GM21360 (cell line): ENCODE data around the gene CHST8.
"Not testable (repeated sequence)": the region's sequence is repeated elsewhere in the genome, so short reads cannot be mapped to it uniquely, and the experiment has no call there.

Experiments
- ATAC-seq: cut with Tn5 transposase; IDR thresholded peaks from one replicate; pipeline ENCODE4 v1.9.1; 2021; ENCODE audit warnings: mild to moderate bottlenecking, moderate library complexity; ENCODE audit not compliant: unreplicated experiment

Gene CHST8

DNA sequence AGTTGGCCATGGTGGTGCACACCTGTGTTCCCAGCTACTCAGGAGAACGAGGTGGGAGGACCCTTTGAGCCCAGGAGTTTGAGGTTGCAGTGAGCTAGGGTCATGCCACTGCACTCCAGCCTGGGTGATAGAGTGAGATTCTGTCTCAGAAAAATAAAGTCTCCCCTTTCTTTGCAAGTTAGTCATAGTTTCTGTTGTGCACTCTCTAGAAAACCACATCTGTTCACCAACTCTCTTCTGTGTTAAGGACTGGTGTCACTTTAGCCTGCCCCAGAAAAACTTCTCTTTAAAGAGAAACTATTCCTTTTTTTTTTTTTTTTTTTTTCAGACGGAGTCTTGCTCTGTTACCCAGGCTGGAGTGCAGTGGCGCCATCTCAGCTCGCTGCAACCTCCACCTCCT, 4.9 kb upstream of the CHST8 start:
- ATAC-seq: no peak

DNA sequence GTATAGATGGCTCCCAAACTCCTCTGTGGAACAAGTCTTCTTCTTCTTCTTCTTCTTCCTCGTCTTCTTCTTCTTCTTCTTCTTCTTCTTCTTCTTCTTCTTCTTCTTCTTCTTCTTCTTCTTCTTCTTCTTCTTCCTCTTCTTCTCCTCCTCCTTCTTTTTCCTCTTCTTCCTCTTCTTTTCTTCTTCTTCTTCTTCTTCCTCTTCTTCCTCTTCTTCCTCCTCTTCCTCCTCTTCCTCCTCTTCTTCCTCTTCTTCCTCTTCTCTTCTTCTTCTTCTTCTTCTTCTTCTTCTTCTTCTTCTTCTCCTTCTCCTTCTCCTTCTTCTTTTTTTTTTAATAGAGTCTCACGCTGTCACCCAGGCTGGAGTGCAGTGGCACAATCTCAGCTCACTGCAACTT, 3.4 kb upstream of the CHST8 start:
- ATAC-seq: not testable (repeated sequence)

DNA sequence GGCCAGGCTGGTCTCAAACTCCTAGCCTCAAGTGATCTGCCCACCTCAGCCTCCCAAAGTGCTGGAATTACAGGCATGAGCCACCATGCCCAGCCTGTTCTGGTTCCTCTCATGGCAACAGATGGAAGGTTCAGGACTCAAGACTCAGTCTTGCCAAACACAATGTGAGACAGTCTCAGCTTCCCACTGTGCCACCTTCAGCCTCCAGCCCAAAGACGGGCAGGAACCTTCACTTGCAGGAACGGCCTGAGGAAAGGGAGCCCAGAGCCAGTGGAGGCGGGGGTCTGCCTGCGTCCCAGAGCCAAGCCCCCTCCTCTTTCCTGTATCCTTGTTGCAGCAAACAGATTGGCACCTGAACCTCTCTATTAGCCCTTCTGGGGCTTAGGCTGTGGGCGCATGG, 2.9 kb upstream of the CHST8 start:
- ATAC-seq: no peak

DNA sequence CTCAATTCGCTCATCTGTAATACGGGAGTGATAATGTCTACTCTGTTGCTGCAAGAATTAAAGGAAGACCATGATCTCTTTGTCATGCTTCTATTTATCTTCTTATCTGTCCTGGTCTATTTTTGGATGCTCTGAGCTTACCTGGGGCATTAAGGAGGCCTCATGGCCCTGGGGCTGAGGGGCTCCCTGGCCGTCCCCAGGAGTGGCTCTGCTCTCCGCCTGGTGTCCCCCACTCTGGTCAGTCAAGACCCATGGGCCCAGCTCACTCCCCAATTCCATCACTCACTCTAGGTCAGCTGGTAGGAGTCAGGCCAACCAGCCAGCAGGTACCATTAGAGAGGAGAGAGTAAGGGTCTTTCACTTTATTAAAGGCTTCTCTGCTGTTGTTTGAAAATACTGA, 1.1 kb upstream of the CHST8 start:
- no peak for ATAC-seq

DNA sequence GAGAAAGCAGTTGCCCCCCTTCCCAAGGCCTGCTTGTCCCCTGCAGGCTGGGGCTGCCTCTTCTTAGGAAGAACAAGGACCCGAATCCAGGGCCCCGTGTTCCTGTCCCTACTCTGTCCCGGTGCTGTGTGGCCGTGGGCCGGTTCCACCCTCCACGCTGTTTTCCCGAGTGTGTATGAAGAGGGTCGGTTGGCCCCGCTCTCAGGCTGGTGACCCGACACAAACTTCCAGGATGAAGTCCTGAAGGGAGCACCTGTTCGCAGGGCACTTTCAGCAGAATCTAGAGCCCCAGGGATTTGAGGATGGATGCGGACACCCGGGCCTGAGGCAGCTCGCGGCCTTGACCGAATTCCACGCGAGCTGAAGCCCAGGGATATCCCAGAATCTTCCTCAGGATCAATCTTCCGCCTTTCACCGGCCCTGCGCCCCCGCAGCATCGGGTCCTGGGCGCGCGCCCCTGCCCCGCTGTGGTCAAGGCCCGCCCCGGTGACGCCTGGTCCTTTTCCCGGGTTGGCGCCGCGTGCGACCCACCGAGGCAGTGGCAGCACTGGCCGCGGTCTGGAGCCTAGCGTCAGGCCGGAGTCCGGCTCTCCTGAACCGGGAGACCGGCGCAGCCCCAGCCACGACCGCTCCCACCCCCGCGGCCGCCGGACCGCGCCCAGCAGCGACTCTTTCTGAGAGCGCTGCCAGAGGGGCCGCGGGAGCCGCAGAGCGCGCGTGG, 528 bp upstream of the CHST8 start:
- ATAC-seq: no peak

DNA sequence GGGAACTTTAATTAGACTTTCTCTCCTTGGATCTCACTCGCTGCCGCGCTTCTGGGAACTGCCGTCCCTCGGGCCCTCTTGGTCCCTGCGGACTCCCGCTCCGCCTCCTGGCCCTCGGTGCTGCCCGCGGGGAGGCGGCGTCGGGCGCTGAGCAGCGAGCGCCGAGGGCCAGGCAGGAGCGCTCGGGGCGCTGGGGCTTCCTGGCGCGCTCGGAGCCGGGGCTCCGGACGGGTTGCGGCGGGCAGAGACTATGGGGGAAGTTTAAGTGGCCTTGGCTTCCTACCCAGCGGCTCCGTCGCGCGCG, 704 bp downstream of the CHST8 start:
- ATAC-seq: no peak

DNA sequence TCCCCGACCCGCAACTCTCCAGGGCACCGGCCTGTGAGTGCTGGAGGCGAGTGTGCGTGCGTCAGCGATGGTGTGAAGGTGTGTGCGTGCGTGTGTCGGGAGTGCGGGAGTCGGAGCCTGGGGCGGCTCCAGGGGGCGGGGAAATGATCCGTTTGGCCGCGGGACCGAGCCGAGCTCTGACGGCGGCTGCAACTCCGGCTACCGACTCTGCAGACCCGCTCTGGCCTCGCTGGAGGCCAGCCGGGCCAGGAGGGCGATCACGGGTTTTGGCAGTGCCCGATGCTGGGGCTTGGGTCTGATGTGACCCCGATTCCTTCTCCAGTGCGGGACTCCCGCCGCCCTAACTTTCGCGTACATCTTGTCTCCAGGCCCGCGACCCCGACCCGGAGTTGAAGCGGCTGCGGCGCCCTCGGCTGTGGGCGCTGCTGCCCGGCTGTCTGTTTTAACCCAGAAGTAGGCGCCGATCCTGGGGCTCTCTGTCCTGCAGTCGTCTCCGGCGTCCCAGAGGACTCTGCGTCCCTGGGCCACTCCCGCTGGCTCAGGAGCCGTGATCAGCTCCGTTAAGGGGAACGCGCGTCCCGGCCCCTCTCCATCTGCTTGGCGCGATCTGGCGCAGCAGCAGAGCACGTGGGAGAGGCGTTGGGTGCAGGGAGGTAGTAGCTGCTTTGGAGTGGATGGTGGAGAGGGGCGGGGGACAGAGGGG, 1.2 kb downstream of the CHST8 start:
- no peak for ATAC-seq

DNA sequence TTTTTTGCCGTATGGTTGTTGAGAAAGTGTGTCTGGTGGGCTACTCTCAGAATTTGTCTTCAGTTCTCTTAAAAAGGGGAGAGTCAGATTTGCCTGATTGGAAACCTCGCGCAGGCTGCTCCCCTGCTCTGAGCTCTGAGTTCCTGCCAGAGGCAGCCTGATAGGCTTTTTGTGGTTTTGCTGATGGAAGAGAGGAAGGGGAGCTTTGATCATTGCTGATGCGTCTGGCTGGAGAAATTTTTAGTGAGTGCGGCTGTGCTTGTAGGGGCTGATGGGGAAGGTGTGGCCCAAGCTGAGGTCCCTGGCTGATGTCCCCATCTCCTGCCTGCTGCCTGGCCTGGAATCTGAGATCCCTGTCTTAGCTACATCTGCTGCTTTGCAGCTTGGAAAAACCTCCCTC, 2.8 kb downstream of the CHST8 start:
- no peak for ATAC-seq

DNA sequence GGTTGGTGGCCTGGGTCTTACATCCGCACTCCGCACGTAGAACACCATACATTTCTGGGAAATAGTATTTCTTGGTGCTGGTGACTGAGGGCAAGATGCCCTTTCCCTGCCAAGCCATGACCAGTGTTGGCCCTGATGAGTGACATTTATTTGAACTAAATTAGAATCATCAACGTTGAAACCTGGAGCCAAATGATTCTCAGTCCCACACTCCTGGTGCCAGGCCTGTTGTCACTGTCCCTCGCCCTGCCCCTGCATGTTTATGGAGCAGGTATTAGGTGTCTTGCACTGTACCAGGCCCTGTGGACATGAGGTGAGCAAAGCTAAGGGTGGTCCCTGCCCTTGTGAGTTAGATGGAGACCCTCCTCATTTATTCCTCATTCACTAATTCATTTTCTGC, 5.8 kb downstream of the CHST8 start:
- no peak for ATAC-seq

DNA sequence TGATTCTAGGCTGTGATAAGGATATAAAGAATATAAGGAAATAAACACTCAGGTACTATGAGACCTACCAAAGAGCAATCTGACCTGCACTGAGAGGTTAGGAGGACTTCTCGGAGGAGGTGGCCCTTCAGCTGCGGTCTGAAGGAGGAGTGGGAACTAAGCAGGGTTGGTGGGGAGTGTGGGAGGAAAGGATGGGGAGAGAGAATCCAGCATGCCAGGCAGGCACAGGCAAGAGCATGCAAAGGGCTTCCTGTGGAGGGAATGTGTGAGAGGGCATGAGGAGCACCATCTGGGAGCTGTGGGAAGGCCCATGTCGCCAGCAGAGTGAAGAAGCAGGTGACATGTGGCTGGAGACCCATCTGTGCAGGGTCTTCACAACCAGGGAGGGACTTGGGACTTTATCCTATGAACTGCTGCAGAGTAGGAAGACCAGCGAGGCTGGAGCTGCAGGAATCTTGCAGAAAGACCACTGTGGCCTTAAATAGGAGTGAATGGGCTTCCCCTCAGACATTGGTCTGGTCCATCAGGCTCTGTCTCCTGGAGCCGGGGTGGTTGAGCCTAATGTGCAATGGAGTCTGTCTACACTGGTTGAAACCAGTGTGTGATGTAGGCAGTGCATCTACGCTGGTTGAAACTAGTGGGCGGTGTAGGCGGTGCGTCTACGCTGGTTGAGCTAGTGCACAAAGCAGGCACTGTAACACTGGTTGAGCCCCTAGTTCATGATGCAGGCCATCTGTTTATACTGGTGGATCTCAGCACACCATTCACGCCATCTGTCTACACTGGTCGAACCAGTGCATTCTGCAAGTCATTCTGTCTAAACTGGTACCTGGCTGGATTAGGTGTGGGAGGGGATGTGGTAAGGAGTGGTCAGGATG, 6.4 kb downstream of the CHST8 start:
- no peak for ATAC-seq

DNA sequence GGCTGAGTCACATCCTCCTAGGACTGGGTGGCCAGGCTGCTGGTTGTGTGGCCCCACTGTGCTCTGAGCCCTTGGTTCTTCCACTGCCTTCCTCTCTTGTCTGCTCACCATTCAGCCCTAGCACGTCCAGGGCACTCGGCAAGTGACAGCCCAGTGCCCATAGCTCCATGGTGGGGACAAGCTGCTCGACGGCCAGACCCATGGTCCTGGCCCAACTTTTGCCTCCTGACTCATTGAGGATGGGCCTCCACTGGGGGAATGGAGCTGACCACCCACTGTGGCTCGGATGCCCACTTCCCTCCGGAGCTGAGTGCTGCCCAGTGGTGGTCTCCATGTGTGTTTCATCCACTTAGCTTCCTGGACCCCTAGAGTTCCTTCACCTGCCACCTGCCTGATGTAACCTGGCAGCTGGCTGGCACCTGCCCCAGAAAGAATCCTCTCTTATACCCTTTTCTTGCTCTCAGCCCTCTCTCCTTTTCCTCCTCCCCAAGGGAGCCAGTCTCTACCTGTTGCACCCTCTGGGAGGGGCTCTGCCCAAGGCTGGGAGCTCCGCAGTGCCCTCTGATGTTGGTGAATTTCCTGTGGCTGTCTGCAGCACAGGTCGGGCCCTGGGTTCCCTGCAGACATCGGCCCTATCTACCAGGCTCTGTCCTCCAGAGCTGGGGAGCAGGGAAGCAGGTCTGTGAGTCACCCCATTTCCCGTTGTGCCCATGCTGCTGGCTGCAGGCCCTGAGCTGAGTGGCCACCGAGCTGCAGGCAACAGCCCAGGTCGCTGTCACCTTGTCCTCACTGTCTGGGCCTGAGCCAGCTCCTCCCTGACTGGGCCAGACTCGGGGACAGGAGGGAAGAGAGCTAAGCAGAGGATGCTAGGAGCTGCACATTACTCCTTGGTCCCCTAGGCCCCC, 7.4 kb downstream of the CHST8 start:
- no peak for ATAC-seq

DNA sequence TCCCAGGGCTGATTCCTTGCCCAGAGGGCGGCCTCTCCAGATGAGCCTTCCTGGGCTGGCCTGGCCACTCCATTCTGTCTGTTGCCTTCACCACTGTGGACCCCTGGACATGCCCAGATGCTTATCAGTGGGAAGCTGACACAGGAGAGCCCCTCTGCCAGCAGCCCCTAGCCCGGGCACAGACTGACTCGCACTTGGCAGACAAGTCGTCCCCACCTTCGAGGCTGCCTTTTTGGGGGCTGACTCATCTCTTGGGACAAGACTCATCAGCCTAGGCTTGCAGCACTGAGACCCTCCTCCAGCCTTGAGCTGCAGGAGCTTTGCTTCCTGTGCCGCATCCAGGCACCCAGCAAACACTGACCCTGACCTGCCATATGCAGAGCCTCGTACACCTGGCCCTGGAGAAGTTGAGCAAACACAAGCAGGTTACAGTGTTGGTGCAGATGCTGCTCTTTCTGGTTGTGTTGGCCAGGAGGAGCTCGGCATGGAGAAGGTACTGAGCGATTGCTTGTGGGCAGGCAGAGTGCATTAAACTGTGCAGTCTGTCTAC, 8.1 kb downstream of the CHST8 start:
- no peak for ATAC-seq

DNA sequence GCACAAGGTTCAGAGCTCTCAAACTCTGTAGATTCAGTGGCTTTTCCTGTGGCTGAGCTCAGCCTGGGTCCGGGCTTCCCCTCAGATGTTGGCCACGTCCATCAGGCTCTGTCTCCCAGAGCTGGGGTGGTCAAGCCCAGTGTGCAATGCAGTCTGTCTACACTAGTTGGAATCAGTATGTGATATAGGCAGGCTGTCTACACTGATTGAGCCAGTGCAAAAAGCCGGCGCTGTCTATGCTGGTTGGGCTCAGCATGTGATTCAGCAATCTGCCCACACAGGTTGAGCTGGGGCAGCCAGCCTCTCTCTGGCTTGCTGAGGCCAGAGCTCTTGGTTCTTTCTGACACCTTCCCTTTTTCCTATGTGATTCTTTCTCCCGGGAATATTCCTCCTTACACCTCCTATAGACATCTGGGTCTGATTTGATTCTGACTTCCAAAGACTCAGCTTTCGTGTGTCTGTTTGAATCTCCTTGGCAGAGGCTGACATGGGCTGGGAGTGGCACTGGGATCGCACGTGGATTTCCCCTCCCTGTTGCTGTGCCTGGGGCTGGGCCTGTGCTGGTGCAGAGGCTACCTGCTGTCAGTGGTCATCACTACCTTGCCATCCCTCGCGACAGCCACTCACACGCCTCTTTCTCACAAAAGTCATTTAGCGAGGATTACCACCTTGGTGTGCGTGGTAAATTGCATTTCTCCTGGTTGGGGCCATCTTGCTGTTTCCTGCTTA, 9.3 kb downstream of the CHST8 start:
- ATAC-seq: no peak

DNA sequence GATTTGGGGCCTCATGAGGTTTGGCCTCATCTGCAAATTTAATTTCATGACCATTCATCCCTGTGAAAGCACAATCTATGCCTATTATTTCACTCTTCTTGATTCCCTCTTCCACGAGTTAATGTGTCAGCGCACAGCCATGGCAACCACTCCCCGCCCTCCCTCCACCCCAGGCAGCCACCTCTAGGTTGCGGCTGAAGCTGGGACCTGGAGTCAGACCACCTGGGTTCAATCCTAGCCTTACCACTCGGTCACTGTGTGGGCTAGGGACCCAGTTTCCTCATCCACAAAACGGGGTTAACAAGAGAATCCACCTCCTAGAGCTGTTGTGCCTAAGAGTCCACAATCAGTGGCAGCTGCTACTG, 9.8 kb downstream of the CHST8 start:
- no peak for ATAC-seq

DNA sequence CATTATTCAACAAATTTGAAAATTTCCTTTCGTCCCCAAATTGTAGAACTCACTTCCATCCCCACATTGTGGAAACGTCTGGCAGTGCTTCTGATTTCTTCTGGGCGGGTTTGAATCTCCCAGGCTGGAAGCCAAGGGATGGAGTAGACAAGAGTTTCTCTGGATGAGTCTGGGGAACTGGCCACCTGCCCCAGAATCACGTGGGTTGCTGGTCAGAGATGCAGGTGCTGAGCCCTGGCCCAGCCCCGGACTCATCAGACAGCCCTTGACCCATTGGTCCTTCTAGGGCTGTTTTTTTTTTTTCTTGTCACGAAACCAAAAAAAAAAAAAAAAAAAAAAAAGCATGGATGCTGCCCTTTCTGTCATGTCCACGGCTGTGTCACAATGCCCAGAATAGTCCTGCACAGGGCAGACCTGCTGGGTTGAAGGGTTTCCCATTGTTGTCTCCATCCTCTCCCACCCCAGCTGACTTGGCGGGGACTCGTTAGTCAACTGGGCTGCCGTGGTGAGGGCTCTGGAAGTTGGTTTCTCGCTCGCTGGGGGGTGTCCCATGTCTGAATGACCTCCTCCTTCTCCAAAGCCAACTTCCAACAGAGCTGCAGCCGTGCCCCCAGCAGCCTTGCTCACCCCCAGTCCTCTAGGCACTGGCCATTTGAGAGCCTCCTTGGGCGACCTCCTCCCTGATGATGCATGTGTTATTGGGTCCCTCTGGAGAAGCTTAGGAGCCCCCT, 12.8 kb downstream of the CHST8 start:
- ATAC-seq: no peak

DNA sequence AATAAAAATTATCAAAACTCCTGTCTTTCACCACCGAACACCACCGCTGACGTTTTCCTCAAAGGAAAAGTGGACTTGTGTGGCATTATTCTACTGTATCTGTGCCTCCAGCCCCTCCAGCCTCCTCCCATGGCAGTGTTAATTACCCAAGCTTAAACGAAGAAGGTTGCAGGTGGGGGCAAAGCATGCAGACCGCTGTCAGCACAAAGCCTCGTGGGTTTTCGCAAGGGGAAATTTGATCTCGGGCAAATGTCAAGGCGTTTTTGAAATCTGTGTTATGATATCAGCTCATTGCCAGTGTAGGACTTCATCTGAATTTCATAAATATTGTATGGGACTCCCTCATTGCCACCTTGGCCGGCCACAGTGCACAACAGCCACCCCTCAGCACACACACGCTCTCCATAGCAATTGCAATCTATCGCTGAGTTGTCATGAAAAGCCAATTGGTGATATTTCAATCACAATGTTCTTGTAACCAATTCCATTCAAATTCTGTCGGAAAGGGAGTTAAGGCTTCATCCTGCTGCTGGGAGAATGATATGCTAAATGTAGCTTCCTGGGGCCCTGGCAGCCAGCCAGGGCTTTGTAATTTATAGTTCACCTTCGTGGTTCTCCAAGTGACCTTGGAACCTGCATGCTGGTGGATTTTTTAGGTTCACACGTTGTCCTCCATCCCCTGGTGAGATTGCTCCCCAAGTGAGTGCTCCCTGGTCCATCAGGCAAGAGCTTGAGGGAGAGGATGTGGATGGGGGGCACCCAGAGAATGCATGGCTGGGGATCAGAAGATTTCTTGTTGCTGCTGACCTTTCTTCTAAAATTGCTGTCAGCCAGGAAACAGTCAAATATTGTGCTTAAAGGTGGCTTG, 16.6 kb downstream of the CHST8 start:
- no peak for ATAC-seq

DNA sequence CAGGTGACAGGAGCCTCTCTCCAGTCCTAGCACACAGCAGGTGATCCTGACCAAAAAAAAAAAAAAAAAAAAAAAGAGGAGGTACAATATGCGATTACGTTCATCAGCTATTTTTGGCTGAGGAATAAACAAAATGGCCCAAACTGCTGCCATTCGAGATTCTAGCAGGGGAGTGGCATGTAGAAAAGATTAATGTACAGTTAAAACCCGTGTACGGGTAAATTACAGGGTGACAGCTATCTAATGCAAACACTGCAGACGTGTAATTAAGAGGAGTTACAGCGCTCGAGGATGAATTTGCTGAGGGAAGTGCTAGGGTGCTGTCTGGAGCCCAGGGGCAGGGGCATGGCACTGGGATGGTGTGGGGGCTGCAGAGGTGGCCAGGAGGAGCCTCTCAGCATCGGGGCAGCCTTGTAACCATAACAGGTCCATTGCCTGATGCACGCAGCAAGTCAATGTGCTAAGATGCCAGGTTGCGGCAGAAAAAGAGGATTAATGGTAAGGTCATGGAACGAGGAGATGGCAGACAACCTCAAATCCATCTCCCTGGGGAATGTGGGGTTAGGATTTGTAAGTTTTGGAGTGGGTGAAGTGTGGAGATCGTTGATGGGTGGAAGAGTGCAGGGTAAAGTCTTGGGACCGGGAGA, 17.4 kb downstream of the CHST8 start:
- no peak for ATAC-seq

DNA sequence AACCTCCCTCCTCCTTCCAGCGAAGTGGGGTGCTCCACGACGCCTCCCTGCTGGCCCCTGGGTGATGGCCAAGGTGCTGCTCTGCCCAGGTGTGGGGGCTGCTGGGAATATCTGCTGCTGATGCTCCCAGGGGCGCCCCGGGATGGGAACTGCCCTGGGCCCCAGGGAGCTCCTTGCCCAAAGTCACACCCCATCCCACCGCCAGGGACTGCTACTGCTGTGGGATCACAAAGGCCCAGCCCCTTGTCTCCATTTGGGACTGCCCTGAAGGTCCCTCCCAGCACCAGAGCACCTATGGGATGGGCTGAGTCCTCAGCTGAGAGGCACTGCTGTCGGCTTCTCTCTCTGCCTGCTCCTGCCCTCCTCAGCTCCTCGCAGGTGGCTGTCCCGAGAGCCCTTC, 19.0 kb downstream of the CHST8 start:
- ATAC-seq: no peak
